Heart right ventricle (tissue), 16 donors: Measurements from ENCODE around the gene POLR3H. TPM values are rescaled to one million over a fixed set of nuclear protein-coding genes. Genes with fewer than 3 reads are reported as not detected.
A peak's percentile ranks its signal among the peaks of the same experiment; 100 is the strongest.
"Not testable (repeated sequence)": the region's sequence is repeated elsewhere in the genome, so short reads cannot be mapped to it uniquely, and the experiment has no call there.

Experiments
- ATAC-seq, 8 donors: fragments of 200-7000 bp; cut with Tn5 transposase; one replicate each; pipeline ENCODE4 v1.9.1; 2020; ENCODE audit warnings: mild to moderate bottlenecking in 8 of 8, moderate library complexity in 8 of 8, moderate number of reproducible peaks in 1 of 8
- DNase-seq, 2 donors: peaks; one replicate each; pipeline ENCODE4 v3.0.0-alpha.2; 2020
- H3K27ac ChIP-seq, 10 donors: fragments of 200-600 bp; sonication (generic) in 2 of 10; one replicate each; pipeline versions ENCODE4 v1.5.0 to v1.8.0; 2020 to 2022; ENCODE audit warnings: mild to moderate bottlenecking in 3 of 10
- H3K27me3 ChIP-seq, 7 donors: fragments of 200-600 bp; one replicate each; pipeline ENCODE4 v1.8.0; 2021 to 2022; ENCODE audit warnings: mild to moderate bottlenecking in 2 of 7
- H3K36me3 ChIP-seq, 9 donors: fragments of 200-600 bp; sonication (generic) in 1 of 9; one replicate each; pipeline versions ENCODE4 v1.5.0 to v1.8.0; 2020 to 2022; ENCODE audit warnings: mild to moderate bottlenecking in 2 of 9
- H3K4me1 ChIP-seq, 9 donors: fragments of 200-600 bp; sonication (generic) in 1 of 9; one replicate each; pipeline versions ENCODE4 v1.5.0 to v1.8.0; 2020 to 2022; ENCODE audit warnings: mild to moderate bottlenecking in 4 of 9
- H3K4me3 ChIP-seq, 10 donors: fragments of 200-600 bp; sonication (generic) in 2 of 10; one replicate each; pipeline versions ENCODE4 v1.5.0 to v1.8.0; 2020 to 2022; ENCODE audit warnings: mild to moderate bottlenecking in 7 of 10, moderate library complexity in 2 of 10
- H3K9me3 ChIP-seq, 11 donors: fragments of 200-600 bp in 10 of 11; sonication (generic) in 2 of 11; one replicate each; pipeline versions ENCODE4 v1.5.0 to v1.8.0; 2013 to 2022; ENCODE audit warnings: mild to moderate bottlenecking in 2 of 11, control low read depth in 1 of 11, moderate library complexity in 1 of 11
- WGBS, 2 donors: extraction: QIAGEN DNeasy Blood & Tissue Kit; methylation state at CpG; one replicate each; pipeline ENCODE4 v1.1.7; 2013; ENCODE audit warnings: inconsistent platforms in 1 of 2; 5-methylcytosine and 5-hydroxymethylcytosine counted together
- intact Hi-C, 10 donors: fragments of 100-400 bp; cut with DNase I; formaldehyde crosslinking; loops; one replicate each; pipeline versions ENCODE4 v1.11.1 to v1.14.2; 2022
- polyA plus RNA-seq, 2 donors: library from polyadenylated mRNA; stranded (reverse); fragments of 200-250 nt; gene quantifications; one replicate each; pipeline ENCODE4 v1.2.3, GENCODE V29; 2013
- total RNA-seq, 10 donors: library from RNA; stranded (reverse); fragmentation: NEBNext Ultra II Directional in 3 of 10; extraction: Animal tissue kit (Norgen Biotek cat#: 25700) in 3 of 10; gene quantifications; one replicate each; pipeline versions ENCODE4 v1.2.1 to v1.2.4, GENCODE V29; 2021 to 2023
- TF ChIP-seq, protein P1 (sequence below), 9 donors: fragments of 200-600 bp; sonication (generic) in 2 of 9; IDR thresholded peaks; one replicate each; pipeline versions ENCODE4 v1.5.0 to v1.8.0; 2021 to 2022; ENCODE audit warnings: antibody characterized with exemption in 9 of 9, mild to moderate bottlenecking in 5 of 9, moderate library complexity in 1 of 9
- donor health status: Arrhythmogenic right ventricular cardiomyopathy.
- donor health status: ischemic (EF 13 %, LVEDD 7.1; RV severe dilation, severe dysfunction).
- donor health status: healthy with polysubstance abuse.
- donor health status: DM: no; HTN: yes; CAD: no.
- donor health status: DM: no; HTN: no; CAD: no.
- donor health status: ischemic (EF 25% LVEDD 6.9; RV normal size, moderate dysfunction).
- donor health status: ischemic (EF 25% LVEDD 5.7; RV mildly dilated, moderate dysfunction).
- donor health status: healthy.
- donor health status: DM: yes; HTN: yes; CAD: no.
- donor health status: Ischemic cardiomyopathy.
- donor health status: ischemic (EF 35%, LVEDD 5.7; RV mildly dilated, moderate dysfunction).
- donor health status: nonischemic (EF 11% LVEDD 7.7; RV severe dilation, severe dysfunction).
- donor health status: DM: yes; HTN: yes; CAD: no.
- donor health status: PGD.
- donor health status: ischemic (EF 29% LVEDD 5.4; RV normal size, mild dysfunction).
- donor health status: nonischemic (EF 23%, LVEDD 6.1; RV moderate dilation, normal function).

The POLR3H gene
- total and polyA plus RNA-seq, 12 donors, result 13.3 to 34.9 (median 17.8) TPM

DNA sequence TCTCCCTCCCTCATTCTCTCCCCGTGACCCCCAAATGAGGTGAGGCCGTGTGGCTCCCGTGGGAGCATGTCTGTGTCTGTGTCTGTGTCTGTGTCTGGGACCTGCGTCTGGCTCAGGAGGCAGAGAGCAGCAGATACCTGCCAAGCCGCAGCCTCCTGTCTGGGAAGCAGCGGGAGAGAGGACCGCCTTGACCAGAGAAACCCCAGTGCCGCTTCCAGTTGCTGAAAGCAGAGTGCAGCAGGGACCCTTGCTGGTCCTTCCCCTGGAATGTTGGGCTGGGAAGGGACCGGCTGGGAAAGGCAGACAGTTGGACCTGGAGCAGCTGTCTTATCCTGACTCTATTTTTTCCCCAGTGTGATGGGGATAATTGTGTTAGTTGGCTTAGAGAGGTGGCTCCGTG lies 17.1 kb upstream of the POLR3H start:
- intact Hi-C loops, result no loop called here
- WGBS, 2 donors, result 27 to 36% methylated on average over 10 of the region's 10 CpGs
- no peaks in the 10 kb centered on the region for H3K9me3 ChIP-seq
- peak overlapping the region; percentile 65 to 99 (median 88) for H3K27ac ChIP-seq
- H3K36me3 ChIP-seq, result no peaks in the 10 kb centered on the region
- H3K4me3 ChIP-seq, result peak overlapping the region; percentile 18 to 66 (median 50)
- TF ChIP-seq, protein P1, sequence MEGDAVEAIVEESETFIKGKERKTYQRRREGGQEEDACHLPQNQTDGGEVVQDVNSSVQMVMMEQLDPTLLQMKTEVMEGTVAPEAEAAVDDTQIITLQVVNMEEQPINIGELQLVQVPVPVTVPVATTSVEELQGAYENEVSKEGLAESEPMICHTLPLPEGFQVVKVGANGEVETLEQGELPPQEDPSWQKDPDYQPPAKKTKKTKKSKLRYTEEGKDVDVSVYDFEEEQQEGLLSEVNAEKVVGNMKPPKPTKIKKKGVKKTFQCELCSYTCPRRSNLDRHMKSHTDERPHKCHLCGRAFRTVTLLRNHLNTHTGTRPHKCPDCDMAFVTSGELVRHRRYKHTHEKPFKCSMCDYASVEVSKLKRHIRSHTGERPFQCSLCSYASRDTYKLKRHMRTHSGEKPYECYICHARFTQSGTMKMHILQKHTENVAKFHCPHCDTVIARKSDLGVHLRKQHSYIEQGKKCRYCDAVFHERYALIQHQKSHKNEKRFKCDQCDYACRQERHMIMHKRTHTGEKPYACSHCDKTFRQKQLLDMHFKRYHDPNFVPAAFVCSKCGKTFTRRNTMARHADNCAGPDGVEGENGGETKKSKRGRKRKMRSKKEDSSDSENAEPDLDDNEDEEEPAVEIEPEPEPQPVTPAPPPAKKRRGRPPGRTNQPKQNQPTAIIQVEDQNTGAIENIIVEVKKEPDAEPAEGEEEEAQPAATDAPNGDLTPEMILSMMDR (IDR thresholded peaks at IDR 0.05), result no peak
- peaks cover 10 to 72% (median 38%) of the 10 kb centered on the region in 9 donors for H3K4me1 ChIP-seq
- H3K27me3 ChIP-seq, result peaks cover 0 to 20% (median 0%) of the 10 kb centered on the region in 7 donors
- ATAC-seq, result peak; percentile 3 to 40 (median 20)
- DNase-seq, result no peak

DNA sequence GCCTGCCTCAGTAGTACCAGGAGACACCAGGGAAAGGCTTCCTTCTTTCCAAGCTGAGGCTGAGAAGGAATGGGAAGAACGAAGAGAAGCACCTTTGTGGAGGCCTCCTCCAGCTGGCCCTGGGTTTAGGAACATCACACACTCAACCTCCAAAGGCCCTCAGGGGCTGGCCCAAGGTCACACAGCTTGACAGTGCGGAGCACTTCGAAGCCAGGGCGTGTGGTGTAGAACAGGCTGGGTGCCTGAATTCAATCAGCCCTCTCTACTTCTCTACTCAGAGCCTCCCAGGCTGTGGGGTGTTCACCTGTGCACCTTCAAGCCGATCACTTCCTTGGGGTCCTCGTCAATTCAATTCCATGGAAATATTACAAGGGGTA lies 15.8 kb upstream of the POLR3H start:
- H3K4me1 ChIP-seq, result peaks cover 10 to 70% (median 39%) of the 10 kb centered on the region in 9 donors
- H3K27ac ChIP-seq, result peak overlapping the region; percentile 65 to 99 (median 88)
- peak in 1 of 8 donors; percentile 4 for ATAC-seq
- intact Hi-C loops, result no loop called here
- no peak for DNase-seq
- H3K9me3 ChIP-seq, result no peaks in the 10 kb centered on the region
- no peaks in the 10 kb centered on the region for H3K36me3 ChIP-seq
- H3K4me3 ChIP-seq, result peak overlapping the region in 9 of 10 donors; percentile 46 to 66 (median 52)
- 43 to 44% methylated on average over 6 of the region's 6 CpGs for WGBS, 2 donors
- H3K27me3 ChIP-seq, result peaks cover 0 to 20% (median 0%) of the 10 kb centered on the region in 7 donors
- TF ChIP-seq, protein P1 (IDR thresholded peaks at IDR 0.05), result no peak

DNA sequence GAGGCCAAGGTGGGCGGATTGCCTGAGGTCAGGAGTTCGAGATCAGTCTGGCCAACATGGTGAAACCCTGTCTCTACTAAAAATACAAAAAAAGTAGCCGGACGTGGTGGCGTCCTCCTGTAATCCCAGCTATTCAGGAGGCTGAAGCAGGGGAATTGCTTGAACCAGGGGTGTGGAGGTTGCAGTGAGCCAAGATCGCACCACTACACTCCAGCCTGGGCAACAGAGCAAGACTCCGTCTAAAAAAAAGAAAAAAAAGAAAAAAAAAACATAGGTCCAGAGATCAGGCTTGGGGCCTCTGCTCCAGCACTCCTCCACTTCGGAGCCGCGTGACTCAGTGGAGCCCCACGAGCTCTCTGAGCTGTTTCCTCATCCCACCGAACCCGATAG lies 14.0 kb upstream of the POLR3H start:
- H3K9me3 ChIP-seq, H3K36me3 ChIP-seq, H3K4me3 ChIP-seq, ATAC-seq, DNase-seq: not testable (repeated sequence)
- Histone ChIP-seq H3K4me1 (peaks cover 9 to 53% (median 34%) of the 10 kb centered on the region in 9 donors), H3K27me3 (peaks cover 0 to 20% (median 0%) of the 10 kb centered on the region in 7 donors), H3K27ac (peak overlapping the region in 5 of 10 donors; percentile 58 to 80 (median 73))
- 91 to 95% methylated on average over 13 of the region's 13 CpGs for WGBS, 2 donors
- intact Hi-C loops, result loop anchor here in 1 of 10 donors (5.0 kb wide), 1 partner anchor 1981 kb away; no protein-coding TSS in a partner anchor

DNA sequence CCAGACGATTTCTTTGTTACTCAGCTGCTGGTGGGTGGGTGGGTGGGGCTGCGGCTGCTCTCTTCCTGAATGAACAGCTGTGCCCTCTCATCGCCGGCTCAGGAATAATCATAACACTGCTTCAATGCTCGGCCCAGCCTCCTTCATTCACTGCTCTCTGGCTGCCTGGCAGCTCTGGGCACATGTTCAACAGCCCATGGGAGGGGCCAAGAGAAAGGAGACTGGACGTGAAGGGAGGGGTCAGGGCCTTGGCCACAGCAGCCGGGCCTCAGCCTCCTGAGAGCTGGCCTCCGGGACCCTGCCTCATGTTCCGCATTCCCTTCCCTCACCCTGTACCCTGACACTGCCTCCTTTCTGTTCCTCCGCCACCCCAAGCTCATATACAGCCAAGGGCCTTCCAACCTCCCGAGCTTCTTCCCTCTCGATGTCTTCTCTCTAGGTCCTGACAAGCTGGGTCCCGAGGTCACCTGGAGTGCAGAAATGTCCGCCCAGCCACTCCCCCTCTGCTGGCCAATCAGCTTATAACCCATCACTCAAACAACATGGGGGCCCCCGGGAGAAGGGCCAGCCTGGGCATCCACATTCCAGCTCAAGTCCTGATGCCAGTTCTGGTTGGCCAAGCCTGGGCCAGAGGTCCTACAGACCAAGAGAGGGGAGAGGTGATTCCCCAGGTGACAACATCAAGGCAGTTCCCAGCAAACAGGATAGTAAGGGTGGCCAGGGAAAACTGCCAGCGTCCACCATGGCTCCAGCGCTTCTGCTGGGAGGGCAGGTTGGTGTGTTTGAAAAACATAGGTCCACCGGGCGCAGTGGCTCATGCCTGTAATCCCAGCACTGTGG lies 13.4 kb upstream of the POLR3H start:
- Histone ChIP-seq H3K4me3 (peak overlapping the region in 2 of 10 donors; percentile 8 to 13), H3K27me3 (peaks cover 0 to 20% (median 0%) of the 10 kb centered on the region in 7 donors), H3K27ac (peak overlapping the region in 9 of 10 donors; percentile 47 to 80 (median 73)), H3K36me3 (no peaks in the 10 kb centered on the region), H3K9me3 (no peaks in the 10 kb centered on the region), H3K4me1 (peaks cover 7 to 47% (median 28%) of the 10 kb centered on the region in 9 donors)
- intact Hi-C loops, result loop anchor here in 1 of 10 donors (5.0 kb wide), 1 partner anchor 1980 kb away; no protein-coding TSS in a partner anchor
- 29 to 33% methylated on average over 19 of the region's 19 CpGs for WGBS, 2 donors
- DNase-seq (peak; percentile 70 to 75), ATAC-seq (peak; percentile 33 to 67 (median 52))
- TF ChIP-seq, protein P1 (IDR thresholded peaks at IDR 0.05), result no peak
